Caki2 (cell line): ENCODE results near the gene SNX19. TPM values are rescaled to one million over a fixed set of nuclear protein-coding genes. Genes with fewer than 3 reads are reported as not detected.

Experiments used
- DNase-seq: peaks from one replicate; pipeline ENCODE4 v3.0.0-alpha.2; 2015; ENCODE audit warnings: low read depth
- in situ Hi-C: cut with HindIII; loops from 2 replicates; pipeline ENCODE4 v1.10.0; 2016; ENCODE audit warnings: low sequenced_read_pairs, low pct_unique_long_range_greater_than_20kb, mixed read lengths
- total RNA-seq: library from RNA; depleted of rRNA; stranded (reverse); fragments of >200 nt; shearing (Covaris generic); gene quantifications from 2 replicates; pipeline ENCODE4 v1.2.3, GENCODE V29; 2014; ENCODE audit warnings: low replicate concordance

SNX19 gene
- total RNA-seq, 1 experiment from 2014 or later = 4.5 TPM

- no peak for DNase-seq
- in situ Hi-C loops = no loop called here
Measured at GRCh38 chr11:130909650-130910049, 6.6 kb downstream of the SNX19 start.

- no peak for DNase-seq
- in situ Hi-C loops = no loop called here
Measured at GRCh38 chr11:130908770-130909625, 7.3 kb downstream of the SNX19 start.

- in situ Hi-C loops = no loop called here
- no peak for DNase-seq
Measured at GRCh38 chr11:130908061-130908460, 8.2 kb downstream of the SNX19 start.

GRCh38 chr11:130907229-130907628, 9.1 kb downstream of the SNX19 start:
- in situ Hi-C loops = no loop called here
- no peak for DNase-seq

- no peak for DNase-seq
- in situ Hi-C loops = no loop called here
Measured at GRCh38 chr11:130906616-130907015, 9.7 kb downstream of the SNX19 start.

GRCh38 chr11:130905512-130905911, 10.8 kb downstream of the SNX19 start:
- no peak for DNase-seq
- in situ Hi-C loops = no loop called here

- in situ Hi-C loops = no loop called here
- no peak for DNase-seq
Measured at GRCh38 chr11:130904380-130904779, 11.9 kb downstream of the SNX19 start.

- no peak for DNase-seq
- in situ Hi-C loops = no loop called here
Measured at GRCh38 chr11:130902380-130902779, 13.9 kb downstream of the SNX19 start.

- in situ Hi-C loops = no loop called here
- DNase-seq = no peak
Measured at GRCh38 chr11:130899106-130899505, 17.2 kb downstream of the SNX19 start.

GRCh38 chr11:130897262-130898182, 18.8 kb downstream of the SNX19 start:
- DNase-seq = peak; percentile 69
- in situ Hi-C loops = no loop called here

- in situ Hi-C loops = no loop called here
- peak; percentile 14 for DNase-seq
Measured at GRCh38 chr11:130894322-130895025, 21.8 kb downstream of the SNX19 start.

GRCh38 chr11:130892861-130893260, 23.4 kb downstream of the SNX19 start:
- DNase-seq = no peak
- in situ Hi-C loops = no loop called here

GRCh38 chr11:130891326-130891725, 25.0 kb downstream of the SNX19 start:
- in situ Hi-C loops = no loop called here
- no peak for DNase-seq

- in situ Hi-C loops = no loop called here
- DNase-seq = no peak
Measured at GRCh38 chr11:130890039-130890745, 26.1 kb downstream of the SNX19 start.

GRCh38 chr11:130888790-130889189, 27.5 kb downstream of the SNX19 start:
- in situ Hi-C loops = no loop called here
- no peak for DNase-seq

- no peak for DNase-seq
- in situ Hi-C loops = no loop called here
Measured at GRCh38 chr11:130886704-130887103, 29.6 kb downstream of the SNX19 start.

- in situ Hi-C loops = no loop called here
- peak; percentile 7 for DNase-seq
Measured at GRCh38 chr11:130882138-130882551, 34.1 kb downstream of the SNX19 start.
